ENCODE data around the gene KCNG4. TPM values are rescaled to one million over a fixed set of nuclear protein-coding genes. Genes with fewer than 3 reads are reported as not detected.
A peak's percentile ranks its signal among the peaks of the same experiment; 100 is the strongest.

Gene KCNG4
- total and polyA plus RNA-seq, 2 experiments from 2014 or later, result 0.07 TPM; not detected in 1

- H3K27ac Mint-ChIP-seq, result peak overlapping the region; percentile 50; the same call in 1 of the 2 replicates
- no peak overlapping the region; the same call in 2 of the 3 replicates for H3K4me3 Mint-ChIP-seq
These were observed 55.8 kb downstream of the KCNG4 start for GRCh38 chr16:84183911-84184591.

DNA sequence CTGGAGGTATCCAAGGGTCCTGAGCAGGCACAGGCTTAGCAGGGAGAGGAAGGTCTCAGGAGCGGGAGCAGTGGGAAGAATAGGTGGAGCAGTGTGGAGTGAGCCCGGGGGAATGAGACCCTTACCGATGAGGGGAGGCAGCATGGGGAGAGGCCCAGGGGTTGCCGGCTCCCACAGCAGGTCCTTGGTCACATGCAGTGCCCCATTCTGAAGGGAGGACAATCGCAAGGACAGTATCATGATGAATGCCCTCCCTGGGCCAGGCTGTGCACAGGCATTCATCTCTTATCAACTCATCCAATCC, 56.3 kb downstream of the KCNG4 start:
- H3K27ac Mint-ChIP-seq, result no peak overlapping the region
- H3K4me1 Mint-ChIP-seq, result peaks cover 7% of the 10 kb centered on the region; the same call in 2 of the 3 replicates
- no peaks in the 10 kb centered on the region; the same call in 1 of the 2 replicates for H3K36me3 ChIP-seq (ENCODE audit: insufficient read depth)
- H3K79me2 ChIP-seq (replicated peaks; ENCODE audit: insufficient read depth), result peaks cover 31% of the 10 kb centered on the region
- H3F3A ChIP-seq (replicated peaks; ENCODE audit: low read depth), result no peaks in the 10 kb centered on the region
- no peak for DNase-seq (ENCODE audit: low spot score)
- H2AFZ ChIP-seq, result no peak overlapping the region
- no peak for ATAC-seq
- H3K36me3 Mint-ChIP-seq (ENCODE audit: low read depth), result peaks cover 38% of the 10 kb centered on the region
- no peaks in the 10 kb centered on the region for H3K27me3 ChIP-seq (ENCODE audit: insufficient read depth)
- peaks cover 6% of the 10 kb centered on the region for H3K27me3 Mint-ChIP-seq (ENCODE audit: insufficient read depth, low read depth, poor library complexity)
- no peak overlapping the region for H3K4me3 Mint-ChIP-seq
- 0 out of 2 replicates have a peak, but pooled peaks cover 4% of the 10 kb centered on the region for H4K20me1 ChIP-seq (replicated peaks; ENCODE audit: insufficient read depth)
- H3K9me3 Mint-ChIP-seq, result no peaks in the 10 kb centered on the region
- H3K4me1 ChIP-seq (ENCODE audit: insufficient read depth), result 0 out of 2 replicates have a peak, but pooled peaks cover 6% of the 10 kb centered on the region
- H3K4me2 ChIP-seq, result no peak overlapping the region
- H3K27ac ChIP-seq (ENCODE audit: low read depth), result no peak overlapping the region
- no peak overlapping the region for H3K4me3 ChIP-seq
- H3K9me2 ChIP-seq (ENCODE audit: insufficient read depth), result no peaks in the 10 kb centered on the region
- TF ChIP-seq ZNF331 (CRISPR knock-in tag; IDR thresholded peaks at IDR 0.05; ENCODE audit: low read depth) (no peak), EZH2 (IDR thresholded peaks at IDR 0.05; ENCODE audit: low read depth, unreplicated experiment) (no peak), CREB1 (CRISPR knock-in tag; IDR thresholded peaks at IDR 0.05; ENCODE audit: low read depth) (no peak), NANOG (IDR thresholded peaks at IDR 0.05; ENCODE audit: borderline replicate concordance) (no peak), EZH2phosphoT487 (IDR thresholded peaks at IDR 0.05; ENCODE audit: unreplicated experiment) (no peak), ZNF114 (CRISPR knock-in tag; IDR thresholded peaks at IDR 0.05) (no peak), JUNB (IDR thresholded peaks at IDR 0.05; ENCODE audit: unreplicated experiment) (no peak), STAT1 (IDR thresholded peaks at IDR 0.05; ENCODE audit: unreplicated experiment) (no peak), POLR2AphosphoS5 (IDR thresholded peaks at IDR 0.05; ENCODE audit: low read depth) (no peak)
- TF ChIP-seq, protein P1, sequence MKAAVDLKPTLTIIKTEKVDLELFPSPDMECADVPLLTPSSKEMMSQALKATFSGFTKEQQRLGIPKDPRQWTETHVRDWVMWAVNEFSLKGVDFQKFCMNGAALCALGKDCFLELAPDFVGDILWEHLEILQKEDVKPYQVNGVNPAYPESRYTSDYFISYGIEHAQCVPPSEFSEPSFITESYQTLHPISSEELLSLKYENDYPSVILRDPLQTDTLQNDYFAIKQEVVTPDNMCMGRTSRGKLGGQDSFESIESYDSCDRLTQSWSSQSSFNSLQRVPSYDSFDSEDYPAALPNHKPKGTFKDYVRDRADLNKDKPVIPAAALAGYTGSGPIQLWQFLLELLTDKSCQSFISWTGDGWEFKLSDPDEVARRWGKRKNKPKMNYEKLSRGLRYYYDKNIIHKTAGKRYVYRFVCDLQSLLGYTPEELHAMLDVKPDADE (IDR thresholded peaks at IDR 0.05), result no peak
- TF ChIP-seq, protein P2, sequence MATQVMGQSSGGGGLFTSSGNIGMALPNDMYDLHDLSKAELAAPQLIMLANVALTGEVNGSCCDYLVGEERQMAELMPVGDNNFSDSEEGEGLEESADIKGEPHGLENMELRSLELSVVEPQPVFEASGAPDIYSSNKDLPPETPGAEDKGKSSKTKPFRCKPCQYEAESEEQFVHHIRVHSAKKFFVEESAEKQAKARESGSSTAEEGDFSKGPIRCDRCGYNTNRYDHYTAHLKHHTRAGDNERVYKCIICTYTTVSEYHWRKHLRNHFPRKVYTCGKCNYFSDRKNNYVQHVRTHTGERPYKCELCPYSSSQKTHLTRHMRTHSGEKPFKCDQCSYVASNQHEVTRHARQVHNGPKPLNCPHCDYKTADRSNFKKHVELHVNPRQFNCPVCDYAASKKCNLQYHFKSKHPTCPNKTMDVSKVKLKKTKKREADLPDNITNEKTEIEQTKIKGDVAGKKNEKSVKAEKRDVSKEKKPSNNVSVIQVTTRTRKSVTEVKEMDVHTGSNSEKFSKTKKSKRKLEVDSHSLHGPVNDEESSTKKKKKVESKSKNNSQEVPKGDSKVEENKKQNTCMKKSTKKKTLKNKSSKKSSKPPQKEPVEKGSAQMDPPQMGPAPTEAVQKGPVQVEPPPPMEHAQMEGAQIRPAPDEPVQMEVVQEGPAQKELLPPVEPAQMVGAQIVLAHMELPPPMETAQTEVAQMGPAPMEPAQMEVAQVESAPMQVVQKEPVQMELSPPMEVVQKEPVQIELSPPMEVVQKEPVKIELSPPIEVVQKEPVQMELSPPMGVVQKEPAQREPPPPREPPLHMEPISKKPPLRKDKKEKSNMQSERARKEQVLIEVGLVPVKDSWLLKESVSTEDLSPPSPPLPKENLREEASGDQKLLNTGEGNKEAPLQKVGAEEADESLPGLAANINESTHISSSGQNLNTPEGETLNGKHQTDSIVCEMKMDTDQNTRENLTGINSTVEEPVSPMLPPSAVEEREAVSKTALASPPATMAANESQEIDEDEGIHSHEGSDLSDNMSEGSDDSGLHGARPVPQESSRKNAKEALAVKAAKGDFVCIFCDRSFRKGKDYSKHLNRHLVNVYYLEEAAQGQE (IDR thresholded peaks at IDR 0.05; ENCODE audit: unreplicated experiment), result no peak

More at GRCh38 chr16:84183911-84184591, 55.8 kb downstream of the KCNG4 start:
- Histone ChIP-seq H3K27ac (ENCODE audit: low read depth) (no peak overlapping the region), H3K9me2 (ENCODE audit: insufficient read depth) (no peaks in the 10 kb centered on the region), H3K4me3 (no peak overlapping the region), H3K4me1 (ENCODE audit: insufficient read depth) (0 out of 2 replicates have a peak, but pooled peaks cover 6% of the 10 kb centered on the region), H3F3A (replicated peaks; ENCODE audit: low read depth) (no peaks in the 10 kb centered on the region), H3K4me2 (no peak overlapping the region), H3K27me3 (ENCODE audit: insufficient read depth) (no peaks in the 10 kb centered on the region), H3K36me3 (ENCODE audit: insufficient read depth) (no peaks in the 10 kb centered on the region; the same call in 1 of the 2 replicates), H2AFZ (no peak overlapping the region), H4K20me1 (replicated peaks; ENCODE audit: insufficient read depth) (0 out of 2 replicates have a peak, but pooled peaks cover 4% of the 10 kb centered on the region), H3K79me2 (replicated peaks; ENCODE audit: insufficient read depth) (peaks cover 31% of the 10 kb centered on the region)
- ATAC-seq (no peak), DNase-seq (ENCODE audit: low spot score) (no peak)
- H3K4me1 Mint-ChIP-seq, result peaks cover 7% of the 10 kb centered on the region; the same call in 2 of the 3 replicates
- no peak for TF ChIP-seq NANOG (IDR thresholded peaks at IDR 0.05; ENCODE audit: borderline replicate concordance)
- TF ChIP-seq, protein P3, sequence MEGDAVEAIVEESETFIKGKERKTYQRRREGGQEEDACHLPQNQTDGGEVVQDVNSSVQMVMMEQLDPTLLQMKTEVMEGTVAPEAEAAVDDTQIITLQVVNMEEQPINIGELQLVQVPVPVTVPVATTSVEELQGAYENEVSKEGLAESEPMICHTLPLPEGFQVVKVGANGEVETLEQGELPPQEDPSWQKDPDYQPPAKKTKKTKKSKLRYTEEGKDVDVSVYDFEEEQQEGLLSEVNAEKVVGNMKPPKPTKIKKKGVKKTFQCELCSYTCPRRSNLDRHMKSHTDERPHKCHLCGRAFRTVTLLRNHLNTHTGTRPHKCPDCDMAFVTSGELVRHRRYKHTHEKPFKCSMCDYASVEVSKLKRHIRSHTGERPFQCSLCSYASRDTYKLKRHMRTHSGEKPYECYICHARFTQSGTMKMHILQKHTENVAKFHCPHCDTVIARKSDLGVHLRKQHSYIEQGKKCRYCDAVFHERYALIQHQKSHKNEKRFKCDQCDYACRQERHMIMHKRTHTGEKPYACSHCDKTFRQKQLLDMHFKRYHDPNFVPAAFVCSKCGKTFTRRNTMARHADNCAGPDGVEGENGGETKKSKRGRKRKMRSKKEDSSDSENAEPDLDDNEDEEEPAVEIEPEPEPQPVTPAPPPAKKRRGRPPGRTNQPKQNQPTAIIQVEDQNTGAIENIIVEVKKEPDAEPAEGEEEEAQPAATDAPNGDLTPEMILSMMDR (conservative IDR thresholded peaks at IDR 0.05; ENCODE audit: low read depth in 2 of 2), result peak in 1 of 2 experiments; percentile 28; a peak in 2 of 4 replicates
- peaks cover 36% of the 10 kb centered on the region for H3K36me3 Mint-ChIP-seq (ENCODE audit: low read depth)
- peaks cover 4% of the 10 kb centered on the region for H3K27me3 Mint-ChIP-seq (ENCODE audit: insufficient read depth, low read depth, poor library complexity)
- H3K9me3 Mint-ChIP-seq, result no peaks in the 10 kb centered on the region

Measured in GM23338 (cell line).